ENCODE measurements around the gene JAG1.

JAG1 gene

GRCh38 chr20:10686356-10687133 is 12.7 kb upstream of the JAG1 start:
- Histone ChIP-seq H3K4me2 (ENCODE audit: low read length) (no peak overlapping the region), H3K9ac (ENCODE audit: low read length) (no peak overlapping the region)

GRCh38 chr20:10683537-10683936 is 9.7 kb upstream of the JAG1 start:
- H3K27me3 ChIP-seq (ENCODE audit: low read depth, low read length), result peaks cover 16% of the 10 kb centered on the region; the same call in 1 of the 2 replicates
- H3K4me1 ChIP-seq (ENCODE audit: low read length), result 0 out of 2 replicates have a peak, but pooled peaks cover 3% of the 10 kb centered on the region
- no peak overlapping the region for H3K4me3 ChIP-seq (ENCODE audit: low read length)
- H2AFZ ChIP-seq (ENCODE audit: low read depth, low read length), result no peak overlapping the region
- H3K36me3 ChIP-seq (replicated peaks; ENCODE audit: low read depth, low read length), result no peaks in the 10 kb centered on the region
- H3K9ac ChIP-seq (ENCODE audit: low read length), result no peak overlapping the region
- no peak overlapping the region for H3K4me2 ChIP-seq (ENCODE audit: low read length)
- H3K79me2 ChIP-seq (ENCODE audit: low read length), result no peaks in the 10 kb centered on the region
- TF ChIP-seq CTCF (IDR thresholded peaks at IDR 0.05; ENCODE audit: low read depth, low read length) (no peak), EZH2phosphoT487 (IDR thresholded peaks at IDR 0.05; ENCODE audit: low read depth) (no peak)
- H4K20me1 ChIP-seq (ENCODE audit: insufficient read depth, low read length), result no peaks in the 10 kb centered on the region
- H3K27ac ChIP-seq (ENCODE audit: low read length), result no peak overlapping the region
- no peaks in the 10 kb centered on the region for H3K9me3 ChIP-seq (ENCODE audit: insufficient read depth, low read length)

More at GRCh38 chr20:10686356-10687133, 12.7 kb upstream of the JAG1 start:
- H3K27me3 ChIP-seq (ENCODE audit: low read depth, low read length), result peaks cover 8% of the 10 kb centered on the region; the same call in 1 of the 2 replicates
- H3K27ac ChIP-seq (ENCODE audit: low read length), result no peak overlapping the region
- H3K4me1 ChIP-seq (ENCODE audit: low read length), result 0 out of 2 replicates have a peak, but pooled peaks cover 3% of the 10 kb centered on the region
- H3K9me3 ChIP-seq (ENCODE audit: insufficient read depth, low read length), result no peaks in the 10 kb centered on the region
- H3K36me3 ChIP-seq (replicated peaks; ENCODE audit: low read depth, low read length), result no peaks in the 10 kb centered on the region
- H2AFZ ChIP-seq (ENCODE audit: low read depth, low read length), result no peak overlapping the region
- H4K20me1 ChIP-seq (ENCODE audit: insufficient read depth, low read length), result no peaks in the 10 kb centered on the region
- H3K79me2 ChIP-seq (ENCODE audit: low read length), result no peaks in the 10 kb centered on the region
- TF ChIP-seq CTCF (IDR thresholded peaks at IDR 0.05; ENCODE audit: low read depth, low read length) (no peak), EZH2phosphoT487 (IDR thresholded peaks at IDR 0.05; ENCODE audit: low read depth) (no peak)
- H3K4me3 ChIP-seq (ENCODE audit: low read length), result no peak overlapping the region

- no peak overlapping the region for H3K27ac ChIP-seq (ENCODE audit: low read length)
- no peak overlapping the region for H2AFZ ChIP-seq (ENCODE audit: low read depth, low read length)
- no peak overlapping the region for H3K9ac ChIP-seq (ENCODE audit: low read length)
- H4K20me1 ChIP-seq (ENCODE audit: insufficient read depth, low read length), result no peaks in the 10 kb centered on the region
- no peak for TF ChIP-seq EZH2phosphoT487 (IDR thresholded peaks at IDR 0.05; ENCODE audit: low read depth)
- H3K4me2 ChIP-seq (ENCODE audit: low read length), result no peak overlapping the region
- H3K36me3 ChIP-seq (replicated peaks; ENCODE audit: low read depth, low read length), result no peaks in the 10 kb centered on the region
- H3K4me3 ChIP-seq (ENCODE audit: low read length), result no peak overlapping the region
- no peaks in the 10 kb centered on the region for H3K79me2 ChIP-seq (ENCODE audit: low read length)
- H3K27me3 ChIP-seq (ENCODE audit: low read depth, low read length), result peaks cover 17% of the 10 kb centered on the region; the same call in 1 of the 2 replicates
- 0 out of 2 replicates have a peak, but pooled peaks cover 3% of the 10 kb centered on the region for H3K4me1 ChIP-seq (ENCODE audit: low read length)
- H3K9me3 ChIP-seq (ENCODE audit: insufficient read depth, low read length), result no peaks in the 10 kb centered on the region
Observed at GRCh38 chr20:10682939-10683338, 9.1 kb upstream of the JAG1 start.

- no peaks in the 10 kb centered on the region for H4K20me1 ChIP-seq (ENCODE audit: insufficient read depth, low read length)
- H3K4me3 ChIP-seq (ENCODE audit: low read length), result no peak overlapping the region
Observed at GRCh38 chr20:10681494-10681893, 7.7 kb upstream of the JAG1 start.

More at GRCh38 chr20:10681494-10681893, 7.7 kb upstream of the JAG1 start:
- Histone ChIP-seq H3K9me3 (ENCODE audit: insufficient read depth, low read length) (no peaks in the 10 kb centered on the region), H3K4me1 (ENCODE audit: low read length) (peaks cover 5% of the 10 kb centered on the region), H3K79me2 (ENCODE audit: low read length) (no peaks in the 10 kb centered on the region), H3K9ac (ENCODE audit: low read length) (no peak overlapping the region), H3K4me2 (ENCODE audit: low read length) (no peak overlapping the region), H3K27me3 (ENCODE audit: low read depth, low read length) (peaks cover 26% of the 10 kb centered on the region; the same call in 1 of the 2 replicates), H2AFZ (ENCODE audit: low read depth, low read length) (no peak overlapping the region), H3K36me3 (replicated peaks; ENCODE audit: low read depth, low read length) (no peaks in the 10 kb centered on the region), H3K27ac (ENCODE audit: low read length) (no peak overlapping the region)
- TF ChIP-seq EZH2phosphoT487 (IDR thresholded peaks at IDR 0.05; ENCODE audit: low read depth) (no peak), CTCF (IDR thresholded peaks at IDR 0.05; ENCODE audit: low read depth, low read length) (no peak)
